Measurements from ENCODE around the gene CDK14. TPM values are rescaled to one million over a fixed set of nuclear protein-coding genes. Genes with fewer than 3 reads are reported as not detected.

Gene CDK14
- polyA plus RNA-seq, 3 donors: 1.7 to 2.5 (median 2.1) TPM

GRCh38 chr7:91228927-91229558, 632.9 kb downstream of the CDK14 start:
- no peaks in the 10 kb centered on the region for H3K4me1 ChIP-seq (ENCODE audit: control insufficient read depth in 1 of 2, insufficient read depth in 2 of 2, low read length in 2 of 2)
- H3K27me3 ChIP-seq (ENCODE audit: control insufficient read depth in 2 of 2, insufficient read depth in 2 of 2, low read length in 2 of 2): no peaks in the 10 kb centered on the region
- H3K79me2 ChIP-seq (ENCODE audit: insufficient read depth, low read length): no peaks in the 10 kb centered on the region
- no peak overlapping the region for H3K4me3 ChIP-seq (replicated peaks in 1 of 3; ENCODE audit: low read depth in 2 of 3, low read length in 3 of 3)
- WGBS (ENCODE audit: insufficient coverage): no CpG with 5 or more reads among the region's 2 CpGs
- TF ChIP-seq CTCF (IDR thresholded peaks at IDR 0.05): no peak
- H3K36me3 ChIP-seq (replicated peaks in 1 of 2; ENCODE audit: control insufficient read depth in 1 of 2, insufficient read depth in 2 of 2, low read length in 2 of 2): no peaks in the 10 kb centered on the region
- no peaks in the 10 kb centered on the region for H3K9me3 ChIP-seq (replicated peaks in 1 of 2; ENCODE audit: control insufficient read depth in 1 of 2, insufficient read depth in 1 of 2, low read length in 2 of 2)
- H4K20me1 ChIP-seq (ENCODE audit: insufficient read depth, low read length): no peaks in the 10 kb centered on the region
- H3K4me2 ChIP-seq (replicated peaks; ENCODE audit: extremely low read depth, low read length, poor library complexity, severe bottlenecking): no peak overlapping the region
- no peak overlapping the region for H3K27ac ChIP-seq (ENCODE audit: low read depth in 1 of 2, low read length in 2 of 2)
- Mint-ChIP-seq H3K27ac (no peak overlapping the region), H3K36me3 (no peaks in the 10 kb centered on the region), H3K4me3 (no peak overlapping the region), H3K9me3 (peaks cover 0 to 3% (median 0%) of the 10 kb centered on the region in 7 donors), H3K4me1 (no peaks in the 10 kb centered on the region), H3K27me3 (ENCODE audit: low read depth in 3 of 3) (peaks cover 2 to 7% (median 5%) of the 10 kb centered on the region in 3 donors)
- H2AFZ ChIP-seq (ENCODE audit: insufficient read depth, low read depth, low read length, poor library complexity, severe bottlenecking): no peak overlapping the region
- intact Hi-C loops (cut with micrococcal nuclease): no loop called here
- no peak for DNase-seq
- H3K9ac ChIP-seq (ENCODE audit: insufficient read depth, low read length, poor library complexity, severe bottlenecking): no peak overlapping the region

- intact Hi-C loops (cut with micrococcal nuclease): no loop called here
- no peak overlapping the region for H3K4me3 ChIP-seq (replicated peaks in 1 of 3; ENCODE audit: low read depth in 2 of 3, low read length in 3 of 3)
These were observed 634.0 kb downstream of the CDK14 start for GRCh38 chr7:91230100-91230499.

More at GRCh38 chr7:91230100-91230499, 634.0 kb downstream of the CDK14 start:
- Histone ChIP-seq H3K36me3 (replicated peaks in 1 of 2; ENCODE audit: control insufficient read depth in 1 of 2, insufficient read depth in 2 of 2, low read length in 2 of 2) (no peaks in the 10 kb centered on the region), H3K9ac (ENCODE audit: insufficient read depth, low read length, poor library complexity, severe bottlenecking) (no peak overlapping the region), H3K27ac (ENCODE audit: low read depth in 1 of 2, low read length in 2 of 2) (no peak overlapping the region), H3K4me1 (ENCODE audit: control insufficient read depth in 1 of 2, insufficient read depth in 2 of 2, low read length in 2 of 2) (no peaks in the 10 kb centered on the region), H3K27me3 (ENCODE audit: control insufficient read depth in 2 of 2, insufficient read depth in 2 of 2, low read length in 2 of 2) (no peaks in the 10 kb centered on the region), H3K79me2 (ENCODE audit: insufficient read depth, low read length) (no peaks in the 10 kb centered on the region), H3K4me2 (replicated peaks; ENCODE audit: extremely low read depth, low read length, poor library complexity, severe bottlenecking) (no peak overlapping the region), H3K9me3 (replicated peaks in 1 of 2; ENCODE audit: control insufficient read depth in 1 of 2, insufficient read depth in 1 of 2, low read length in 2 of 2) (no peaks in the 10 kb centered on the region), H4K20me1 (ENCODE audit: insufficient read depth, low read length) (no peaks in the 10 kb centered on the region), H2AFZ (ENCODE audit: insufficient read depth, low read depth, low read length, poor library complexity, severe bottlenecking) (no peak overlapping the region)
- Mint-ChIP-seq H3K27me3 (ENCODE audit: low read depth in 3 of 3) (peaks cover 2 to 7% (median 3%) of the 10 kb centered on the region in 3 donors), H3K9me3 (no peaks in the 10 kb centered on the region), H3K27ac (no peak overlapping the region), H3K36me3 (no peaks in the 10 kb centered on the region), H3K4me3 (no peak overlapping the region), H3K4me1 (no peaks in the 10 kb centered on the region)
- TF ChIP-seq CTCF (IDR thresholded peaks at IDR 0.05): no peak
- no peak for DNase-seq
- no CpG with 5 or more reads among the region's 2 CpGs for WGBS (ENCODE audit: insufficient coverage)
